Stimulated activated CD8-positive, alpha-beta memory T cell treated with anti-CD3 and anti-CD28 coated beads, Interleukin-7, amount 100 ng/mL, for 1 hour (primary cell): ENCODE measurements around the gene XKRX.
A peak's percentile ranks its signal among the peaks of the same experiment; 100 is the strongest.

Experiments
- DNase-seq, 2 donors: peaks; one replicate each; pipeline ENCODE4 v3.0.0-alpha.2; 2020; ENCODE audit warnings: low read depth in 2 of 2

Gene XKRX

GRCh38 chrX:100895365-100896075, 33.2 kb downstream of the XKRX start:
- DNase-seq = peak in 1 of 2 donors; percentile 0

GRCh38 chrX:100883654-100884053, 45.1 kb downstream of the XKRX start:
- no peak for DNase-seq

- DNase-seq = no peak
Observed at GRCh38 chrX:100880368-100880767, 48.3 kb downstream of the XKRX start.

DNA sequence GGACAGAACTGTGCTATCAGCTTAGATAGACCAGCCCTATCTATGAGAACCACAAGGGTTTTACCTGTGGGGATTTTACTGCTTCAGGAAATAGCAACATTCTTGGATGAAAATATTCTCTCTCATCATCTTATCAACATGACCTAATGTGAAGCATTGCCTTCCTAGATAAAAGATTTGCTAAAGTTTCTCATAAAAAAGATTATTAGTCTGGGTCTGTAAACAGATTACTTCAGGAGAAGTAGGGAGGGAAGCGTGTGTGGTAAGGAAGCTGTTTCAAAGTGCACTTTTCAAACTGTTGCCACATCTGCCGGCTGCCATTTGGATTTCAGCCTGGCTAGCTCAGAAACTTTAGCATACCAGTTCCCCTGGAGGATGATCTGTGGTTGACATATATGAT, 54.4 kb downstream of the XKRX start, which contains the start of gene NOX1:
Gene NOX1, minus strand, starts transcription at position 35 of the 400 bp plus-strand sequence. CDS start 220 bp downstream, outside the sequence.
- DNase-seq = no peak

GRCh38 chrX:100871594-100872560, 56.8 kb downstream of the XKRX start:
- DNase-seq = no peak

DNA sequence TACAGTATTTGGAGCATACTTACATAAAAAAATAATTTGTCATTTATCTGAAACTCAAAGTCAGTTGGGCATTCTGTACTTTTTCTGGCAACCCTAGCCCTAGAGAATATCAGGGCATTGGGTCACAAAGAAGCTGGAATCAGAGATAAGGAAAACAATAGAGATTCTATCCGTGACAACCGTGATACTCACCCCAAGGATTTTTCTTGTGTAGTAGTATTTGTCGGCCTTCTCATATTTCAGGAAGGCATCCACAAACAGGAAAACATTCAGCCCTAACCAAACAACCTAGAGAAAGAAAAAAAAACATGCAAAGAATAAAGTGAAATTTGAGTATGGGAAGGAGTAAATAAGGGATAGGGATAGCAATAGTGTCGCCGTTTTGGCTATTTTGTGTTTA, 58.2 kb downstream of the XKRX start:
- DNase-seq = no peak

GRCh38 chrX:100868273-100868672, 60.4 kb downstream of the XKRX start:
- no peak for DNase-seq

DNA sequence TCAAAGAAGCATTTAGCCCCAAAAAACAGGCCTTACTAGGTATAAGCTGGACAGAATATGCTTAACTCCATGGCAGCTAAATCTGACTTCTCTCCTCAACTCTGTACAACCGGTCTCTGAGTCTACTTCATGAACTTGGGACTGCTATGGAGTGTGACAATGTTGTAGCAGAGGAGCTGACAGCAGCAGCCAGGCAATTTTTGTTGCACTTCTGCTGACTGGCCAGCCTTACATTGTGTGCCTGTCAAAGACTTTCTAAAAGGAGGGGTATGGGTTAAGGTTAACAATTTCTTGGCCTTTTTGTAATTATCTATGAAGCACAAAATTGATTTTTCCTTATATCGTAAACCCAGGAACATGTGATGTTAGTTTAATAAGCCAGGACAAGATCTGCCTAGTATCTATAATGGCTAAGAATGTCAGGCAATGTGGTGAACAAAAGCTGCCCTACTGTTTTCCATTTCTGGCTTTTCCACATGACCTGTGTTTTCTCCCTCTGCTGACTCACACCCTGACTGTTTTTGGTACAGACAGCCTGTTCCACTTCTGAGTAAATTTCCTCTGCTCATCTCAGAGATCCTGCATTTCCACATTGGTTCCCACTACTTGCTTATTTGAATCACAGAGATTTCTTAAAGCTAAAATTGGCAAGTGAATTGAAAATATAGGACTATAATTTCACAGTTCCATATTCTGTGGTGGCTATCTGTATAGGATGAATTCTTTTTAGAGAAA, 63.9 kb downstream of the XKRX start:
- DNase-seq = no peak
